Panc1 (cell line): Measurements from ENCODE around the gene SLIT3. TPM values are rescaled to one million over a fixed set of nuclear protein-coding genes. Genes with fewer than 3 reads are reported as not detected.
A peak's percentile ranks its signal among the peaks of the same experiment; 100 is the strongest.

Source experiments
- ATAC-seq: fragments of 200-7000 bp; cut with Tn5 transposase; 2 replicates; pipeline ENCODE4 v1.9.1; 2020; ENCODE audit warnings: mild to moderate bottlenecking, moderate library complexity
- BruUV-seq: library from RNA; stranded (reverse); fragments of 400-500 nt; replicated peaks from 2 replicates; lab custom pipeline; 2021; lab: Mats Ljungman, UMichigan
- CTCF ChIA-PET: fragments of 300-600 bp; sonication (Branson Sonifier 250); formaldehyde crosslinking; loops from one replicate; lab custom pipeline; 2022; ENCODE audit warnings: antibody characterized with exemption; lab: Charles Lee
- POLR2A ChIA-PET: fragments of 300-600 bp; sonication (Branson Sonifier 250); formaldehyde crosslinking; loops from one replicate; lab custom pipeline; 2022; ENCODE audit warnings: antibody characterized with exemption; lab: Charles Lee
- DNase-seq: peaks from one replicate; pipeline ENCODE4 v3.0.0-alpha.2; 2010; ENCODE audit warnings: low read depth, low spot score
- H3K27ac ChIP-seq: 2 replicates; pipeline ENCODE4 v1.5.1; 2011; ENCODE audit warnings: mild to moderate bottlenecking, low read length, inconsistent platforms
- H3K27me3 ChIP-seq: fragments of 200-500 bp; sonication (Bioruptor generic); 2 replicates; pipeline ENCODE4 v1.6.0; 2014; ENCODE audit warnings: low read length, inconsistent platforms; ENCODE audit not compliant: control insufficient read depth, insufficient read depth
- H3K36me3 ChIP-seq: fragments of 200-500 bp; sonication (Bioruptor generic); 2 replicates; pipeline ENCODE4 v1.5.1; 2014; ENCODE audit warnings: inconsistent platforms, mild to moderate bottlenecking, low read length, moderate library complexity; ENCODE audit not compliant: control insufficient read depth, insufficient read depth
- H3K4me1 ChIP-seq: 2 replicates; pipeline ENCODE4 v1.5.1; 2011; ENCODE audit warnings: inconsistent platforms, mild to moderate bottlenecking, low read length, moderate library complexity; ENCODE audit not compliant: control insufficient read depth, insufficient read depth
- H3K4me3 ChIP-seq, 2 experiments: 2 replicates each; pipeline ENCODE4 v1.5.1; 2011 to 2012; ENCODE audit warnings: low read depth in 2 of 2, low read length in 2 of 2, mild to moderate bottlenecking in 2 of 2, inconsistent platforms in 1 of 2, moderate library complexity in 1 of 2
- H3K9me3 ChIP-seq: fragments of 200-500 bp; sonication (Bioruptor generic); 2 replicates; pipeline ENCODE4 v1.5.1; 2014; ENCODE audit warnings: low read depth, mild to moderate bottlenecking, inconsistent platforms, low read length, moderate library complexity; ENCODE audit not compliant: control insufficient read depth, insufficient read depth
- POLR2AphosphoS5 ChIP-seq: IDR thresholded peaks from 2 replicates; pipeline ENCODE4 v1.6.1; 2012; ENCODE audit warnings: mild to moderate bottlenecking, low read depth, low read length, moderate library complexity
- SIN3A ChIP-seq: IDR thresholded peaks from 2 replicates; pipeline ENCODE4 v1.6.1; 2012; ENCODE audit warnings: low read depth, mild to moderate bottlenecking, low read length, moderate library complexity, borderline replicate concordance; ENCODE audit not compliant: insufficient read depth
- TCF7L2 ChIP-seq: IDR thresholded peaks from 2 replicates; pipeline ENCODE4 v1.6.1; 2011; ENCODE audit warnings: mild to moderate bottlenecking, low read depth, low read length, inconsistent platforms
- in situ Hi-C: cut with HindIII; loops from 2 replicates; pipeline ENCODE4 v1.10.0; 2016; ENCODE audit warnings: low sequenced_read_pairs, low pct_unique_long_range_greater_than_20kb
- intact Hi-C: fragments of 100-400 bp; cut with micrococcal nuclease; formaldehyde crosslinking; loops from one replicate; pipeline ENCODE4 v1.10.0; 2022; ENCODE audit not compliant: unreplicated experiment
- total RNA-seq: library from RNA; stranded (reverse); gene quantifications from one replicate; pipeline ENCODE4 v1.2.1, GENCODE V29; 2021; ENCODE audit not compliant: unreplicated experiment
- TF ChIP-seq, protein P1 (sequence below): fragments of 450-650 bp; IDR thresholded peaks from 2 replicates; pipeline ENCODE4 v1.5.1; 2017; ENCODE audit warnings: mild to moderate bottlenecking
- TF ChIP-seq, protein P2 (sequence below), 2 experiments: IDR thresholded peaks; 2 replicates each; pipeline ENCODE4 v1.6.1; 2011 to 2012; ENCODE audit warnings: low read depth in 2 of 2, control low read depth in 1 of 2, low read length in 1 of 2, mild to moderate bottlenecking in 1 of 2, moderate library complexity in 1 of 2; ENCODE audit not compliant: insufficient read depth in 1 of 2

Gene SLIT3
- total RNA-seq, 1 experiment from 2014 or later, result 26.4 TPM

DNA sequence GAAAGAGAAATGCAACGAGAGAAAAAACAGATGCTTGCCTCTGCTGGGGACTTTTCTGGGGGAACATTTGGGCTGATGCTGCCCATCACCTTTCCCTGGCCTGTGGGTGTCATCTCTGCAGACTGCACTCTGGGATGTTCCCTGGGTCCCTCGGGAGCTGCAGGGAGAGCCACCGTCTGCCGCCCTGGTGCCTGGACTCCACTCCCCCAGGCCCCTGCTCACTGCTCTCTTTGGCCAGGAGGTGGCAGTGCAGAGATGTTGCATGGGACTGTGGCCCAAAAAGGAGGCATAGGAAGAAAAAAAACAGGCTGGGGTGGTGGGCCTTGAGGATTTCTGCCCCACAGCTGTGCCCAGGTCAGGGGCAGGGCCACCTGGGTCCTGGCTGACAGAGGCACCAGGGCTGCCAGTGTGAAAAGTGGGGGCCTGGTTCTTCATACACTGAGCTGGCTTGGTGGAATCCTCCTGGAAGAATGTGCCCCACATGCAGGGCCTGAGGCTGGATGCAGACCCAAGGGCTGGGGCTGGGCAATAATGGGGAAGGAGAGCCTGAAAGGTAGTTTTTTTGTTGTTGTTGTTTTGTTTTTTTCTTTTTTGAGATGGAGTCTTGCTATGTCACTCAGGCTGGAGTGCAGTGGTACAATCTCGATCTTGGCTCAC lies 353.6 kb downstream of the SLIT3 start:
- H3K4me1 ChIP-seq, result no peaks in the 10 kb centered on the region
- POLR2A ChIA-PET, result no interaction called here
- in situ Hi-C loops, result no loop called here
- BruUV-seq, result no TSS peak
- intact Hi-C loops, result loop anchor here (10.0 kb wide), 1 partner anchor 243 kb away; no protein-coding TSS in a partner anchor
- ATAC-seq (peak; percentile 93), DNase-seq (peak; percentile 20)
- no peak overlapping the region for H3K27ac ChIP-seq
- H3K9me3 ChIP-seq, result no peaks in the 10 kb centered on the region
- no peaks in the 10 kb centered on the region for H3K36me3 ChIP-seq
- TF ChIP-seq SIN3A (no peak), TCF7L2 (no peak), POLR2AphosphoS5 (no peak)
- TF ChIP-seq, protein P1, sequence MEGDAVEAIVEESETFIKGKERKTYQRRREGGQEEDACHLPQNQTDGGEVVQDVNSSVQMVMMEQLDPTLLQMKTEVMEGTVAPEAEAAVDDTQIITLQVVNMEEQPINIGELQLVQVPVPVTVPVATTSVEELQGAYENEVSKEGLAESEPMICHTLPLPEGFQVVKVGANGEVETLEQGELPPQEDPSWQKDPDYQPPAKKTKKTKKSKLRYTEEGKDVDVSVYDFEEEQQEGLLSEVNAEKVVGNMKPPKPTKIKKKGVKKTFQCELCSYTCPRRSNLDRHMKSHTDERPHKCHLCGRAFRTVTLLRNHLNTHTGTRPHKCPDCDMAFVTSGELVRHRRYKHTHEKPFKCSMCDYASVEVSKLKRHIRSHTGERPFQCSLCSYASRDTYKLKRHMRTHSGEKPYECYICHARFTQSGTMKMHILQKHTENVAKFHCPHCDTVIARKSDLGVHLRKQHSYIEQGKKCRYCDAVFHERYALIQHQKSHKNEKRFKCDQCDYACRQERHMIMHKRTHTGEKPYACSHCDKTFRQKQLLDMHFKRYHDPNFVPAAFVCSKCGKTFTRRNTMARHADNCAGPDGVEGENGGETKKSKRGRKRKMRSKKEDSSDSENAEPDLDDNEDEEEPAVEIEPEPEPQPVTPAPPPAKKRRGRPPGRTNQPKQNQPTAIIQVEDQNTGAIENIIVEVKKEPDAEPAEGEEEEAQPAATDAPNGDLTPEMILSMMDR, result peak; percentile 90
- no peak overlapping the region for H3K4me3 ChIP-seq
- no peaks in the 10 kb centered on the region for H3K27me3 ChIP-seq
- CTCF ChIA-PET, result interaction anchor here (1.2 kb wide), 1 partner anchor 434 kb away, joined by 4 read pairs; no protein-coding TSS in a partner anchor

DNA sequence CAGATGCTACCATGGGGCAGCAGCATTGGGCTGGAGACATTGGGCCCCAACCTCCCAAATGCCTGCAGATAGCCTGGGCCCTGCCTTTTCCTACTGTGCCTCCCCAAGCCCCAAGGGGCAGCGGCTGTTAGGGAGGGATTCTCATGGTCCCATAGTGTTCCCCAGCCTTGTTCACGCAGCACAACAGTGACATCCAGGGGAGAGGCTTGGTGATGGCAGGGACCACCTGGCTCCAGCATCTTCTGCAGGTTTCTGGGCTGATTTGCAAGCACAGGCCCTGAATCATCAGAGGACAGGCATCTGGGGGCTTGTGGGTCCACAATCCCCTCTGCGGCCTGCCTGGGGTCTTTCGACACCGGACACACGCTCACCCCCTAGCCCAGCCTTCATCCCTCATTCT lies 354.6 kb downstream of the SLIT3 start:
- ChIA-PET POLR2A (no interaction called here), CTCF (no interaction called here)
- intact Hi-C loops, result loop anchor here (10.0 kb wide), 1 partner anchor 242 kb away; no protein-coding TSS in a partner anchor
- no peaks in the 10 kb centered on the region for H3K4me1 ChIP-seq
- BruUV-seq, result no TSS peak
- H3K27ac ChIP-seq, result no peak overlapping the region
- 0 out of 2 replicates have a peak, but pooled peaks have one; percentile 20 for ATAC-seq
- no peaks in the 10 kb centered on the region for H3K27me3 ChIP-seq
- in situ Hi-C loops, result no loop called here
- no peak for DNase-seq
- H3K4me3 ChIP-seq, result no peak overlapping the region
- no peaks in the 10 kb centered on the region for H3K9me3 ChIP-seq
- no peaks in the 10 kb centered on the region for H3K36me3 ChIP-seq
- TF ChIP-seq SIN3A (no peak), TCF7L2 (no peak), POLR2AphosphoS5 (no peak)
- TF ChIP-seq, protein P1, result no peak
- TF ChIP-seq, protein P2, sequence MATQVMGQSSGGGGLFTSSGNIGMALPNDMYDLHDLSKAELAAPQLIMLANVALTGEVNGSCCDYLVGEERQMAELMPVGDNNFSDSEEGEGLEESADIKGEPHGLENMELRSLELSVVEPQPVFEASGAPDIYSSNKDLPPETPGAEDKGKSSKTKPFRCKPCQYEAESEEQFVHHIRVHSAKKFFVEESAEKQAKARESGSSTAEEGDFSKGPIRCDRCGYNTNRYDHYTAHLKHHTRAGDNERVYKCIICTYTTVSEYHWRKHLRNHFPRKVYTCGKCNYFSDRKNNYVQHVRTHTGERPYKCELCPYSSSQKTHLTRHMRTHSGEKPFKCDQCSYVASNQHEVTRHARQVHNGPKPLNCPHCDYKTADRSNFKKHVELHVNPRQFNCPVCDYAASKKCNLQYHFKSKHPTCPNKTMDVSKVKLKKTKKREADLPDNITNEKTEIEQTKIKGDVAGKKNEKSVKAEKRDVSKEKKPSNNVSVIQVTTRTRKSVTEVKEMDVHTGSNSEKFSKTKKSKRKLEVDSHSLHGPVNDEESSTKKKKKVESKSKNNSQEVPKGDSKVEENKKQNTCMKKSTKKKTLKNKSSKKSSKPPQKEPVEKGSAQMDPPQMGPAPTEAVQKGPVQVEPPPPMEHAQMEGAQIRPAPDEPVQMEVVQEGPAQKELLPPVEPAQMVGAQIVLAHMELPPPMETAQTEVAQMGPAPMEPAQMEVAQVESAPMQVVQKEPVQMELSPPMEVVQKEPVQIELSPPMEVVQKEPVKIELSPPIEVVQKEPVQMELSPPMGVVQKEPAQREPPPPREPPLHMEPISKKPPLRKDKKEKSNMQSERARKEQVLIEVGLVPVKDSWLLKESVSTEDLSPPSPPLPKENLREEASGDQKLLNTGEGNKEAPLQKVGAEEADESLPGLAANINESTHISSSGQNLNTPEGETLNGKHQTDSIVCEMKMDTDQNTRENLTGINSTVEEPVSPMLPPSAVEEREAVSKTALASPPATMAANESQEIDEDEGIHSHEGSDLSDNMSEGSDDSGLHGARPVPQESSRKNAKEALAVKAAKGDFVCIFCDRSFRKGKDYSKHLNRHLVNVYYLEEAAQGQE (IDR thresholded peaks at IDR 0.05; ENCODE audit: insufficient read depth in 1 of 2, low read depth in 2 of 2, low read length in 1 of 2), result no peak
